ENCODE measurements around the gene WDR5.

DNA sequence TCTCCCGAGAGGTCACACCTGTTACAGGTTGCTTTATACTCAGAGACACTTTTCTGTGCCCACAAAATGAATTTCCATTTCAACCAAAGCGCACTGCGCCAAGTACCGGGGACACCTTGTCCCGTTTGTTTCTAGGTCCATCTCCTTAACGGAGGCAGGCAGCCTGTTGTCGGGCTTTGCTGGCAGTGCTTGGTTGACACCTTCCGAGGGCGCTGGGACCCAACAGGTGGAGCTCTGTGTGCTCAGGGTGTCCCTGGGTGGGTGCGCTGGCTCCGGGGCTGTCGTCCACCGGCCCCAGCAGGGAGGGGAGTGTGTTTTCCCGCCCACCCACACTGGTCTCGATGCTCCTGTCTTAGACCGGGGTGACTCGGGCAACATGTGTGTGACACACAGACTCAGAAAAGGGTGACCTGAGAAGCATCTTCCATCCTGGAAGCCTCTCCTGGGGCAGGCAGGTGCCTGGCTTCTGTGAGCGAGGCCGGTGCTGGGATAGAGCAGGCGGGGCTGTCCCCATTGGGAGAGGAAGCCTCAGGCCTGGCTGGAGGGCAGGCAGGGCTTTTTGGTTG lies 20.0 kb downstream of the WDR5 start:
- TF ChIP-seq EZH2 (IDR thresholded peaks at IDR 0.05) (no peak), POLR2AphosphoS5 (IDR thresholded peaks at IDR 0.05; ENCODE audit: borderline replicate concordance, low read depth, low read length) (no peak)

All from SK-N-MC (cell line).